Urinary bladder (tissue), 4 donors: ENCODE measurements around the gene MYO18A. TPM values are rescaled to one million over a fixed set of nuclear protein-coding genes. Genes with fewer than 3 reads are reported as not detected.

Experiments used
- DNase-seq: peaks from one replicate; pipeline ENCODE4 v3.0.0-alpha.2; 2015; ENCODE audit errors: extremely low spot score
- H3K27ac ChIP-seq: one replicate; pipeline ENCODE4 v1.5.1; 2013; ENCODE audit warnings: low read depth, mild to moderate bottlenecking, moderate library complexity
- H3K36me3 ChIP-seq: one replicate; pipeline ENCODE4 v1.6.1; 2013; ENCODE audit warnings: mild to moderate bottlenecking, moderate library complexity; ENCODE audit not compliant: insufficient read depth
- H3K4me1 ChIP-seq: one replicate; pipeline ENCODE4 v1.6.1; 2013; ENCODE audit warnings: mild to moderate bottlenecking, moderate library complexity; ENCODE audit not compliant: insufficient read depth
- H3K4me3 ChIP-seq: one replicate; pipeline ENCODE4 v1.5.1; 2013; ENCODE audit warnings: low read depth, low read length
- WGBS: extraction: QIAGEN DNeasy Blood & Tissue Kit; methylation state at CpG from one replicate; pipeline ENCODE4 v1.1.7; 2013; 5-methylcytosine and 5-hydroxymethylcytosine counted together
- polyA plus RNA-seq: library from polyadenylated mRNA; stranded (reverse); fragments of 200-250 nt; gene quantifications from one replicate; pipeline ENCODE4 v1.2.3, GENCODE V29; 2013
- total RNA-seq: library from RNA; depleted of rRNA; stranded (reverse); fragments of >200 nt; gene quantifications from one replicate; pipeline ENCODE4 v1.2.3, GENCODE V29; 2014
- donor health status: healthy with polysubstance abuse.
- donor health status: healthy.

Gene MYO18A
- total and polyA plus RNA-seq, 2 donors = 30.6 to 33.8 TPM

DNA sequence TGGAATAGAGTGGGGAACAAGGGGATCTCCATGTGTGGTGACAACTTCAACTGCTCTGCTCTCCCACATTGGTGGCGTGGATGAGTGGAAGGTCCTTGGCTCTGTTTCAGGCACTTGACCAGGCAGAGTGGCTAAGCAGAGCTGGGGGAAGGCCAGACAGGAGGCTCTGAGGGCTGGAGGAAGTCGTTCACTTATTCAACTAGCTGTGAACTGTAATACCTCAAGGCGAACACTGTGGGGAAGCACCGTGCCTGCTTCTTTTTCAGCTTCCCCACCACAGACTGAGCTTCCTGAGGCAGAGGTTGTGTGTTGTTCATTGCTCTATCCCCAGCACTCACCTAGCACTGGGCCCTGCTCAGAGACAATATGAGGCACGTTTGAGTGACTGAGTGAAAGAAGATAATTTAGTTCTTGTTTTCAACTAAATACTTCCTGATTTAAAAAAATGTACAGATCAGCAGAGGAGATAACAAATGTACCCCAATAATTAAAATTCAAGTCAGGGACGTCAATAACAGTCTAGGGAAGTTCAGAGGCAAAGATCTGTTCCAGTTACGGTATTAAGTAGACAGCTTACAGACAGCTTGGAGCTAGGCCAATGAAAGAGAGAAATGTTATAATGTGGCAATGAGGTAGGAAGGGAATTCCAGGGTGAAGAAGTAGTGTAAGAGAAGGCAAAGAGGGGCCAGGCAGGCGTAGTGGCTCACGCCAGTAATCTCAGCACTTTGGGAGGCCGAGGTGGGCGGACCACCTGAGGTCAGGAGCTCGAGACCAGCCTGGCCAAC lies 34.7 kb downstream of the MYO18A start:
- 49% methylated on average over 12 of the region's 12 CpGs for WGBS
- no peak for DNase-seq
- Histone ChIP-seq H3K27ac (no peak overlapping the region), H3K4me3 (no peak overlapping the region), H3K4me1 (no peaks in the 10 kb centered on the region), H3K36me3 (no peaks in the 10 kb centered on the region)

DNA sequence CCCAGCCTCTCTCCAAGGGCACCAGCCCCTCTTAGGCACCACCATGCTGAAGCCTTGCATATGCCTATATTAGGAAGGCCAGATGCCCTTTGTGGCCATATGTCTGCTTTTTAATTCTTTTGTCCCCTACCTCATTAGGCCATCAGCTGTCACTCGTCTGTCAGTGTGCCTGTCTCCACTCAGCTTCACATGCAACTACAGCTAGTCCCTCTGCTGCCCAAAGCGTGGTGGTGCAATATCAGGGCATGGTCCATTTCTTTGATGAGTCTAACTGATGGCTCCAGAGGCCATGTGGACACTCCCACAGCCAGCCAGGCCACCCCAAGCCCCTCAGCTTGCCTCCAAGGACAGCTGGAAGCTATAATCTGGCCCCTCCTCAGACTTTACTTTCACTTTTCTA lies 36.3 kb downstream of the MYO18A start:
- Histone ChIP-seq H3K4me1 (no peaks in the 10 kb centered on the region), H3K36me3 (no peaks in the 10 kb centered on the region), H3K27ac (no peak overlapping the region), H3K4me3 (no peak overlapping the region)
- DNase-seq = no peak
- 69% methylated on average over 2 of the region's 2 CpGs for WGBS

DNA sequence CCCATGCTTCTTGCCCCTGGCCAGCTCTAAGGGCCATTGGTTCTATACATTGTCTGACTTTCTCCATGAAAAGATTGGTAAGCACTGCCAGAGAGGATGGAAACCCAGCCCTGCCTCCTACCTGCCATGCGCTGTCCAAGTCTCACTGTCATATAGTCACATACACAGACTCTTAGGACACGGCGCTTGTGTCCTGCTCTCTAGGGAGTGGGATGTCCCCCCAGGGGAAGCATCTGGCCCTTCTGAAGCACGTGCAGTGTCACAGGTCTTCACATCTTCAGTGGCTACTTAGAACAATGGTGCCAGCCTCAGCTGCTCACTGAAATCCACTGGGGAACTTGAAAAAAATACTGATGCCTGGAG lies 38.7 kb downstream of the MYO18A start:
- Histone ChIP-seq H3K36me3 (no peaks in the 10 kb centered on the region), H3K27ac (no peak overlapping the region), H3K4me3 (no peak overlapping the region), H3K4me1 (no peaks in the 10 kb centered on the region)
- 81% methylated on average over 4 of the region's 4 CpGs for WGBS
- DNase-seq = no peak

DNA sequence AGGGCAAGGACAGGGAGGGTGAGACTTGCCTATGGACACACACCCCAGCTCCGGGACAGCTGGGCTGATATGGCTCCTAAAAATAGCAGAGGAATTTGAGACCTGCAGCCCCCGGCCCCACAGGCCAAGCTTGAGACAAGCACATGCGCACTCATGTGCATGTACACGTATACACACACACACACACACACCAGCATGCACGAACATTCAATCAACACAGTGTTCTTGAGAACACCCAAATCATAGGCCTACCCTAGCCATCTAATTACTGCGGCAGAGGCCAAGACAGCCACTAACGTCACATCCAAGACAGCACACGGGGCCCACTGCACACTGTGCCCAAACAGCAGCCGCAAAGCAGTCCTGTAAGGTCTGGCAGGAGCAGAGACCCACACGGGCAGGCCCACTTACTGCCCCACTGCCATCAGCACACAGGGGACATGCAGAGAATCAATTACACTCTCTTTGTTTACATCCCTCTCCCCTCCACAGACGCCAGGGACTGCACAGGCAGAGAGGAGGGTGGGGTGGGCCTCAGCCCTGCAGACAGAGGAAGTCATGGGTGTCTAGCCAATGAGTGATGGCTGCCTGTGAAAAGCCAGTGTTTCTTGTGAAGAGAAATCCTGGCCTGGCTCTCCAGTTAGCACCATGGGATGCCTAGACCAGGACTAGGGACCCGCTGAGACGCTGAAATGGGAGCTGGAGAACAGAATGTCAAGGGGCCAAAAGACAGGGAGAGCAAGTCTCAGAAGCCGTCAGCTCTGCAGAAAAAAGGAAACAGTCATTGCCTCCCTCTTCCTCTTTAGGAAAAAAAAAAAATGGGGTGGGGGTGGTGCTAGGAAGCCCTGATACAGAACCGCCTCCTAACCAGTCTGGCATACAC lies 39.3 kb downstream of the MYO18A start:
- H3K36me3 ChIP-seq = no peaks in the 10 kb centered on the region
- 21% methylated on average over 15 of the region's 15 CpGs for WGBS
- H3K4me3 ChIP-seq = peak overlapping the region; percentile 42
- no peaks in the 10 kb centered on the region for H3K4me1 ChIP-seq
- peak overlapping the region; percentile 48 for H3K27ac ChIP-seq
- DNase-seq = no peak

DNA sequence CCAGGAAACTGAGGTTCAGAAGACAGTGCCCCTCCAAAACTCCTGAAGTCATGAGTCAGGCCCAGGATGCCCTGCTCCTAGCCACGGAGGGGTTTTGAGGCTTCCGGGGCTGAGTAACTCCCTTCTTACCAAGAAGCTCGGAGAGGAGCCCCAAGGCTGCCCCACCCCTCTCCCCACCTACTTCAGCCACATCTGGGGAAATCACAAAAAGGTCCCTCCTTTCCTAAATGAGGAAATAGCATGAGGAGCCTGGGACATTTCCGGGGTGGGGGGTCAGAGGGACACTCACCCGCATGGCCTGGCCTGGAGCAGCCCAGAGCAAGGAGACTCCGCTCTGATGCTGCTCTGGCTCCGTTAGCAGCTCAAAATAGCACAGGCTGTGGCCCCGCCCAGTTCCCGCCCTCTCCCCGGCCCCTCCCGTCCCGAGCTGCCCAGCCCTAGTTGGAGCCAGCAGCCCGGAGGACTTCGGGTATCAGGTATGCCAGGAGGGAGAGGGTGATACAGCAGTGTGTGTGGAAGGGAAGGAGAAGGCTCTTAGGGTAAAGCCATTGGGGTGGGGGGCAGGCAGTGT lies 40.1 kb downstream of the MYO18A start:
- H3K27ac ChIP-seq = peak overlapping the region; percentile 48
- 1% methylated on average over 14 of the region's 14 CpGs for WGBS
- H3K4me3 ChIP-seq = peak overlapping the region; percentile 42
- no peaks in the 10 kb centered on the region for H3K36me3 ChIP-seq
- no peak for DNase-seq
- H3K4me1 ChIP-seq = no peaks in the 10 kb centered on the region

DNA sequence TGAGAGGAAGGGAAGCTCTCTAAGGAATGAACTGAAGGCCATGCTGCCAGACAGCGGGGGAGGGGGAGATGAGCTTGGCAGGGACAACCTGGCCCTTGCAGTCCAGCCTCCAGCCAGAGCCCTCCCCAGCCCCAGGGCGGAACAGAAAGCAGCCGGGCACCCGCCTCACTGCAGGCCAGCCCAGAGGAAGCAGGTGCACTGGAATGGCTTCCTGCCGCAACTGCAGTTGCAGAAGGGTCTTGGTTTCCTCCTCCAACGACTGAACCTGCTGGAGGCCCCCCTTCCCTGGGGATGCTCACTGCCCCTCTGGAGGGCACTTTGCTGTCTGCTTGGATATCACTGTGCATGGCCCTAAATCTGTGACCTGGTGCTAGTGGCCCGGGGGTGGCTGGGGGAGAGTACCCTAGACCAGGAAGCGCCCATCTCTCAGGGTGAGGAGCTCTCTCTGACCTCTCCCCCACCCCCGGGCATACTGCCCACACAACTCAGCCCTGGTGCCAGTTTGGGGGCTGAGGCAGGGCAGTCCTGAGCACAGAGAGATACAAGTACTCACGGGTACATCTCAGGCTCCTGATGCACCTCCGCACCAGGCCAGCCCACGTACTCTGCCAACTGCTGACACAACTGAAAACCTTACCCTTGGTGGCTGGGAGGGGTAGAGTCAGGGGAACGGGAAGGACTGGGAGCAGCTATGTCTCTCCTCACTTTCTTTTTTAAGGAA lies 41.1 kb downstream of the MYO18A start:
- H3K4me3 ChIP-seq = peak overlapping the region; percentile 42
- no peaks in the 10 kb centered on the region for H3K4me1 ChIP-seq
- DNase-seq = no peak
- H3K27ac ChIP-seq = no peak overlapping the region
- no peaks in the 10 kb centered on the region for H3K36me3 ChIP-seq
- 41% methylated on average over 13 of the region's 13 CpGs for WGBS

DNA sequence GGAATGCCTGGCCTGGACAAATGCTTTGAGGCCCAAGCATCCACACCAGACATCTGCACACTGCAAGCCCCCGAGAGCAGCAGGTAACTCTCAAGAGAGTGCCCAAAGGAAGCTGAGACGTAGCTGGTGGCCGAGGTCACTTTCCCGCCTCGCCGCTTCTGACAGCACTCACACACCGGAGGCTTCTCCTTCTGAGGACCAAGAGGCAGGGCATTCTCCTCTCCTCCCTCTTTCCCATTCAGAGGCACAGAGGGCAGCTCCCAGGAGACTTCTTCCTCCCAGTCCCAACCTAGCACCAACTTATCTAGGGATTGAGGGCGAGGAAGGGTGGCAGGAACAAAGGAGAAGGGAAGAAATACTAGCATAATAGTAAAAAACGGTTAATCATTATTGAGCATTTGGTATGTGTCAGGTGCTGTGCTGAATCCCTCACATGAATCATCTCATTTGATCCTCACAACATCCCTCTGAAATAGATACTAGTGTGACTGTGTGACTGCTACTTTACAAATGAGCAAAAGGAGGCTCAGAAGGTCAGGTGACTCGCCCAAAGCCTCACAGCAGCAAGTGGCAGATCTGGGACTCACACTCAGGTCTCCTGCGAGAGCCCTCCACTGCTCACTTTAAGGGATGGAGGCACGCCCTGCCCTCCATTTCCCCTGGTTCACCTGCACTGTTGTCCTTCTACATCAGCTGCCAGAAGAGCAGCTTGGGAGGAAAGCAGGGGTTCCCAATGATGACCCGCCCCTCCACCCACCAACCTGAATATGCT lies 41.8 kb downstream of the MYO18A start:
- Histone ChIP-seq H3K4me1 (no peaks in the 10 kb centered on the region), H3K27ac (no peak overlapping the region), H3K36me3 (no peaks in the 10 kb centered on the region), H3K4me3 (no peak overlapping the region)
- 83% methylated on average over 13 of the region's 13 CpGs for WGBS
- no peak for DNase-seq

DNA sequence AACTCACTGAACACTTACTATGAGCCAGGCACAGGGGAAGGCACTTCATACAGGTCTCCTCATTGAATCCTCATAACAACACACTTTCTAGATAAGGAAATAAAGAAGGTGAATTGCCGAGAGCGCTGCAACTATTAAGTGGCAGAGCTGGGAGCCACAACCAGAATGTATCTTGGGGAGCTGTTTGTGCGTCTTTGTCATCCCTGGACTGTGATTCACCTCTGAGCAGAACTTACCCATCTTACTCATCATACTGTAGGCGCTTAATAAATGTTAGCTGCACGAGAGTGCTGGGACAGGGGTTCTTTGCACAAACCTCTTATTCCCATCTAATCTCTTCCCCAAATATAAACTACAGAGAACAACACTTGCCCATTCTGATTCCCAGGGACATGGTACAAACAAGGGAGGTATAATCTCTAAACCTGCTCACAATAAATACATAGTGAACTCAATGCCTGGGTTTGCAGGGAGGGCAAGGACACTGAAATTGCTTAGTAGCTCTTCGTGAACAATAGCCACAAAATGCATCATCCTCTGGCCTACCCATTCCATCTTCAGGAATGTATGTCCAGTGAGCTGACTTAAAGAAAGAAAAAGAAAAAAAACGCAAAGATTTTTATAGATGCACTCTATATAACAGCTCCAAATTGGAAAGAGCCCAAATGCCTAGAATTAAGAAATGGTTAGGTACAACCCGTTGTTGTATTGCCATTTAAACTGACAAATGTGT lies 43.0 kb downstream of the MYO18A start:
- DNase-seq = no peak
- H3K27ac ChIP-seq = no peak overlapping the region
- no peak overlapping the region for H3K4me3 ChIP-seq
- no peaks in the 10 kb centered on the region for H3K4me1 ChIP-seq
- no peaks in the 10 kb centered on the region for H3K36me3 ChIP-seq
- WGBS = 88% methylated on average over 8 of the region's 8 CpGs

DNA sequence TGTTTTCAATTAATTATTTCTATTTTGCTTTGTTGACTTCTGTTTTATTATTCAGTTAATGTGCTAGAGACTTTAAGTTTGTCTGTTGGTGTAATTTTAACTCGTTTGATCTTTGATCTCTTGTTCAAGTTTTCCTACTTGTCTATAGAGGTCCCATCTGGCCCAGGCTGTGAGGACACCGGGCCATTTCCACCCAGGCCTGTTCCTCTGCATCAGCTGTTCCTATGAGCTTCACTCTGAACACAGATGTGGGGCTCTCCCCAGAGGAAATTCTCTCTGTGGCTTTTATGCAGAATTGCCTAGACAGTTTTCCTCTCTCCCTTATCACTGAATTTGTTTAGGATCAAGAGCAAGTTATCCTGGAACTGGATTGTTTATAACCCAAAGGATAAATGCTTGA lies 44.7 kb downstream of the MYO18A start:
- Histone ChIP-seq H3K36me3 (no peaks in the 10 kb centered on the region), H3K27ac (no peak overlapping the region), H3K4me3 (no peak overlapping the region), H3K4me1 (no peaks in the 10 kb centered on the region)
- DNase-seq = no peak
- 75% methylated on average over 2 of the region's 2 CpGs for WGBS

DNA sequence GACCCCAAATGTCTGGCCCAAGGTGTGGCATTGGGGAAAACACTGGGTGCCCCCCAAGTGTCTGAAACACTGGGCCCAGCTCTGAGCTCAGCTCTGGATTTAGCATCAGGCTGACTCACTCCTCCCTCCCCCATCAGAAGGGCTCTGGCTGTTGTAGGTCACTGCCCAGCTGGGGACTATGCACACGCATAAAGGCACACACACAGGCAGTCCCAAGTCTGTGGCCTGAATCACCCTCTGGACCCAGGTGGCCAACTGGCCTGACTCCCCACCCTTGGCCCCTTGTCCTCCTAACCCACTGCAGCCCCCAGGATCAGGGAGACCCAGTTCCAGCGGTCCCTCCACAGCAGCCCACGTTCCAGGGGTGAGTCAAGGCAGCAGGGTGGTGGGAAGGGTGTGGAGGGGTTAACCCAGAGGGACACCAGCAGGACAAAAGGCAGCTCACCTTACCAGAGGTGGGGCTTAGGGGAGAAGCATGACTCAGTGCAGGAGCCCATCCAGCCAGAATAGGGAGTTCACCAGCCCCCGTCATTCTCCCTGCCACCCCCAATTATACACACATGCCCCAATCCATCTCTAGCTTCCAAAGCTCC lies 47.0 kb downstream of the MYO18A start:
- 53% methylated on average over 4 of the region's 4 CpGs for WGBS
- no peak overlapping the region for H3K27ac ChIP-seq

DNA sequence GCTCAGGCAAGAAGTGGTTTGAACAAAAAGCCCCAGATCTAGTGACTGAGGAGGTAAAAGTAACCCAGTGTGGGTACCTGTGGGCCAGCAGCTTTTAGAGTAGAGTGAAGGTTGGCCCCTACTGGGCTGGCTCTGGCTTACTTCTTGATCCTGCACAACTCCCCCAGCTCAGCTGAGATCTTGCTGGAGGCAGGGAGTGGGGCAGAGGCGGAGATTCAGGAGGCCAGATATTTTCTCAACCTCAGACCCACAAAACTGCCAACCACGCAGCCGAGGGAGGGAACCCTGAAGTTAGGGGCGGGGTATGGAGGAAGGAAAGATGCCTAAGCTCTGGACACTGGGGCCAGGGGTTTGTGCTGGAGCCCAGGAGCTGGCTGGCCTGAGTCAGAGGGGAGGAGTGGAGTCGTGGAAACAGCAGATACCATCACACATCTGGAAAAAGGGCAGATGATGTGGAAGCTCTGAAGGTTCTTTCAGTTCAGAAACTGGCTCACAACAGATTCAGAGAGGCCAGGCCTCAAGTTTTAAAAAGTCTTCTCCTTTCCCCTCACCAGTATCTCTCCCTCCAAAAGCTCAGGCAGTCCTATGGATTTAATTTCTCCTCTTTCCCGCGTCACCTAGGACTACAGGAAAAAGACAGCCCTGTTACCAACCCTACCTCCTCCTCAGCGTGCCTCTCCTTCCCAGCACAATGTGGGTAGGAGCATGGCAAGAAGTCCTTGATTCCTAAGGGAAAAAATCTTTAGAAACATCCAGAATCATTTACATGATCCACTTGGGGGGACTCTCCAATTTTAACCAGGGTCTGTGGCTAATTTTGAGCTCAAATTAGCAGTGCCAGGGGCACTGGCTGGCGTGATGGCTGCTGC lies 48.1 kb downstream of the MYO18A start:
- no peak overlapping the region for H3K4me3 ChIP-seq
- WGBS = 57% methylated on average over 9 of the region's 9 CpGs
- DNase-seq = no peak

More for the DNA sequence above, 47.0 kb downstream of the MYO18A start:
- no peak for DNase-seq
- Histone ChIP-seq H3K36me3 (no peaks in the 10 kb centered on the region), H3K4me3 (no peak overlapping the region), H3K4me1 (no peaks in the 10 kb centered on the region)

More for the DNA sequence above, 48.1 kb downstream of the MYO18A start:
- H3K36me3 ChIP-seq = no peaks in the 10 kb centered on the region
- H3K27ac ChIP-seq = no peak overlapping the region
- H3K4me1 ChIP-seq = no peaks in the 10 kb centered on the region
